Right lobe of liver (tissue), 6 donors: ENCODE results near the gene SGCD. TPM values are rescaled to one million over a fixed set of nuclear protein-coding genes. Genes with fewer than 3 reads are reported as not detected.

ENCODE experiments used
- ATAC-seq, 4 donors: fragments of 200-7000 bp; cut with Tn5 transposase; one replicate each; pipeline ENCODE4 v1.9.1; 2020; ENCODE audit warnings: mild to moderate bottlenecking in 4 of 4, moderate library complexity in 4 of 4
- DNase-seq, 3 donors: peaks; one replicate each; pipeline ENCODE4 v3.0.0-alpha.2; 2020
- H3K27ac ChIP-seq, 3 donors: fragments of 200-600 bp; one replicate each; pipeline ENCODE4 v1.8.0; 2022
- H3K27me3 ChIP-seq, 2 donors: fragments of 200-600 bp; one replicate each; pipeline ENCODE4 v1.8.0; 2022
- H3K36me3 ChIP-seq, 4 donors: fragments of 200-600 bp; sonication (generic) in 1 of 4; one replicate each; pipeline versions ENCODE4 v1.5.1 to v1.8.0; 2017 to 2022; ENCODE audit warnings: control low read depth in 1 of 4
- H3K4me1 ChIP-seq, 4 donors: fragments of 200-600 bp; sonication (generic) in 1 of 4; one replicate each; pipeline versions ENCODE4 v1.5.1 to v1.8.0; 2017 to 2022; ENCODE audit warnings: control low read depth in 1 of 4
- H3K4me3 ChIP-seq, 3 donors: fragments of 200-600 bp; one replicate each; pipeline ENCODE4 v1.8.0; 2022
- H3K9me3 ChIP-seq, 4 donors: fragments of 200-600 bp; sonication (generic) in 1 of 4; one replicate each; pipeline versions ENCODE4 v1.5.1 to v1.8.0; 2017 to 2022; ENCODE audit warnings: control low read depth in 1 of 4
- CTCF ChIP-seq, 4 donors: fragments of 200-600 bp in 3 of 4; fragments of 450-650 bp in 1 of 4; IDR thresholded peaks; one replicate each; pipeline versions ENCODE4 v1.5.1 to v1.8.0; 2016 to 2022; ENCODE audit warnings: antibody characterized with exemption in 4 of 4, mild to moderate bottlenecking in 2 of 4
- POLR2A ChIP-seq: fragments of 450-650 bp; IDR thresholded peaks from one replicate; pipeline ENCODE4 v1.6.1; 2017; ENCODE audit warnings: antibody characterized with exemption, mild to moderate bottlenecking
- WGBS: methylation state at CpG from one replicate; pipeline ENCODE4 v1.1.6; 2018; ENCODE audit warnings: low coverage, low lambda C conversion rate; ENCODE audit not compliant: insufficient coverage; ENCODE audit errors: missing lambda C conversion rate; 5-methylcytosine and 5-hydroxymethylcytosine counted together
- intact Hi-C, 2 donors: fragments of 100-400 bp; cut with DNase I; formaldehyde crosslinking; loops; one replicate each; pipeline versions ENCODE4 v1.11.2 to v1.14.1; 2022
- total RNA-seq, 6 experiments: library from RNA; depleted of rRNA in 2 of 6; stranded (reverse); fragments of >200 nt in 2 of 6; fragmentation: NEBNext Ultra II Directional in 3 of 6; extraction: Animal tissue kit (Norgen Biotek cat#: 25700) in 3 of 6; gene quantifications; one replicate each; pipeline versions ENCODE4 v1.1.0 to v1.2.4, GENCODE V29; 2016 to 2023
- donor health status: DM: no; HTN: yes; CAD: no.
- donor health status: DM: no; HTN: no; CAD: no.
- donor health status: DM: no; HTN: no; CAD: no.
- donor health status: DM: no; HTN: yes; CAD: no.
- donor health status: DM: no; HTN: yes; CAD: no.

SGCD gene
- total RNA-seq, 6 experiments from 2014 or later: 0.31 to 3.1 (median 0.95) TPM

DNA sequence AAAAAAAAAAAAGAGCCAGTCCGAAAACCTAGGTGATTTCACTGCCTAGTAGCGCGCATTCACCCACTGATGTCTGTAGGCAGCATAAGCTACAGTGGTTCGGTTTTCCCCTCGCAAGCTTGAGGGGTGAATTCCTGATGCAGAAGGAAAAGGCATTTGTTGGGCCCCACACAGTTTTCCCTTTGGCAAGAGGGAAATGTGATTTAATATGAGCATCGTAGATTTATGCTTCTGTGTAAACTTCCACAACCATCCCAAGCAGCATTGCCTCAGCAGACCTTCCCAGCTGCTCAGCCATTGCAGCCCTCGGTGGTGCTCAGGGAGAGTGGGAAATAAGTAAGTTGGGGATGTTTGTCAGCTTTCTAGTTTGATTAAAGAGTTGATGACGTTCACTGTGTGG is 291.6 kb downstream of the SGCD start:
- H3K4me1 ChIP-seq: no peaks in the 10 kb centered on the region
- ATAC-seq: no peak
- TF ChIP-seq POLR2A: no peak
- WGBS: 87% methylated on average over 3 of the region's 8 CpGs
- no peaks in the 10 kb centered on the region for H3K36me3 ChIP-seq
- intact Hi-C loops: no loop called here
- H3K9me3 ChIP-seq: no peaks in the 10 kb centered on the region
- H3K4me3 ChIP-seq: no peak overlapping the region
- no peak overlapping the region for H3K27ac ChIP-seq
- DNase-seq: no peak
- no peaks in the 10 kb centered on the region for H3K27me3 ChIP-seq

DNA sequence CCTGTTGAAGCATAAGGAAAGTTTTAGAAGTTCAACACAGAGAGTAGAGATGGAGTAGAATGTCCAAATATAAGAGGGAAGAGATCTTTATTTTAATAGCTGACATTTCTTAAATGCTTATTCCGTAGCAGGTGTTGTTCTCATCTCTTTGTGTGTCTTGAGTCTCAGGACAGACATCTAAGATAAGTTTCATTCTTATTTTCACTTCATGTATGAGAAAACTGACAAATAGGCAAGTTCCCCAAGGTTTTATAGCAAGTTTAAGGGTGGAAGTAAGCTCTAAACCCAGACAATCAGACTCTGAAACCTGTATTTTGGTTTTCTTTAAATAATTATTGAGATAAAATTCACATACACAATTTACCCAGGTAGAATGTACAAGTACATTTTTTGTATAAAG is 294.8 kb downstream of the SGCD start:
- no peak for ATAC-seq
- 64% methylated on average over 1 of the region's 1 CpG for WGBS
- Histone ChIP-seq H3K36me3 (no peaks in the 10 kb centered on the region), H3K4me1 (no peaks in the 10 kb centered on the region), H3K27me3 (no peaks in the 10 kb centered on the region), H3K9me3 (no peaks in the 10 kb centered on the region), H3K4me3 (no peak overlapping the region), H3K27ac (no peak overlapping the region)
- no peak for DNase-seq
- intact Hi-C loops: no loop called here
- no peak for TF ChIP-seq CTCF (IDR thresholded peaks at IDR 0.05)
- no peak for TF ChIP-seq POLR2A

- Histone ChIP-seq H3K9me3 (no peaks in the 10 kb centered on the region), H3K27me3 (no peaks in the 10 kb centered on the region), H3K4me1 (no peaks in the 10 kb centered on the region), H3K4me3 (no peak overlapping the region), H3K27ac (no peak overlapping the region), H3K36me3 (no peaks in the 10 kb centered on the region)
- ATAC-seq: no peak
- WGBS: 81% methylated on average over 4 of the region's 5 CpGs
- intact Hi-C loops: no loop called here
- no peak for TF ChIP-seq CTCF (IDR thresholded peaks at IDR 0.05)
- TF ChIP-seq POLR2A: no peak
- no peak for DNase-seq
Observed at GRCh38 chr5:156623381-156624040, 296.5 kb downstream of the SGCD start.

DNA sequence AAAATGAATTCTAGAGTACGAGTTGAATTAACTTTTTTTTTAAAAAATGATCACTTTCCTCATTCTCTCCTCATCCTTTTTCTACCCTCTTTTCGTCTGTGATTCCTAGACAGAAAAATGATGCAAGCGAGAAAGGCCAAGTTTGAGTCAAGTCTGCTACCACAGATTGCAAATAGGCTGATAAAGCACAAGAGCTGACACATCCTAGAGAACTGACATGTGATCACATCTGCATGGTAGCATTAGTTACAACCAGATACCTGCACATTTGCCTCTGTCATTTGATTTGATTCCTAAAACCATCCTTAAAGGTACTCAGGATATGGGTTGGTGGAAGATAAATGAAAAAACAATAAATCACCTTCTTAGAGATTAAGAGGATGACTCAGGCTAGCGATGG is 297.7 kb downstream of the SGCD start:
- WGBS: 71% methylated on average over 4 of the region's 4 CpGs
- Histone ChIP-seq H3K27ac (no peak overlapping the region), H3K4me3 (no peak overlapping the region), H3K9me3 (no peaks in the 10 kb centered on the region), H3K4me1 (no peaks in the 10 kb centered on the region), H3K27me3 (no peaks in the 10 kb centered on the region), H3K36me3 (no peaks in the 10 kb centered on the region)
- DNase-seq: no peak
- intact Hi-C loops: no loop called here
- no peak for ATAC-seq
- TF ChIP-seq CTCF (IDR thresholded peaks at IDR 0.05) (no peak), POLR2A (no peak)

- Histone ChIP-seq H3K4me3 (no peak overlapping the region), H3K27me3 (no peaks in the 10 kb centered on the region), H3K36me3 (no peaks in the 10 kb centered on the region), H3K9me3 (no peaks in the 10 kb centered on the region), H3K4me1 (no peaks in the 10 kb centered on the region), H3K27ac (no peak overlapping the region)
- intact Hi-C loops: no loop called here
- TF ChIP-seq POLR2A (no peak), CTCF (IDR thresholded peaks at IDR 0.05) (no peak)
- ATAC-seq (no peak), DNase-seq (no peak)
Observed at GRCh38 chr5:156628421-156628820, 301.5 kb downstream of the SGCD start.
